Chondrocyte (in vitro differentiated cells): ENCODE data around the gene SPON1. TPM values are rescaled to one million over a fixed set of nuclear protein-coding genes. Genes with fewer than 3 reads are reported as not detected.
"Not testable (repeated sequence)": the region's sequence is repeated elsewhere in the genome, so short reads cannot be mapped to it uniquely, and the experiment has no call there.

Experiments used
- DNase-seq: peaks from one replicate; pipeline ENCODE4 v3.0.0; 2021; ENCODE audit warnings: mixed read lengths, low spot score
- H3K27ac Mint-ChIP-seq: one replicate; pipeline ENCODE4 v1.8.0; 2021; ENCODE audit warnings: mild to moderate bottlenecking, moderate library complexity, mixed read lengths; ENCODE audit not compliant: unreplicated experiment
- H3K27me3 Mint-ChIP-seq: 2 replicates; pipeline ENCODE4 v1.8.0; 2021; ENCODE audit warnings: low read depth, mixed read lengths
- H3K36me3 Mint-ChIP-seq: 2 replicates; pipeline ENCODE4 v1.8.0; 2021; ENCODE audit warnings: low read depth, mixed read lengths
- H3K4me1 Mint-ChIP-seq: 2 replicates; pipeline ENCODE4 v1.8.0; 2021; ENCODE audit warnings: low read depth, mild to moderate bottlenecking, mixed read lengths
- H3K4me3 Mint-ChIP-seq: one replicate; pipeline ENCODE4 v1.8.0; 2021; ENCODE audit warnings: mild to moderate bottlenecking, moderate library complexity, mixed read lengths; ENCODE audit not compliant: unreplicated experiment
- H3K9me3 Mint-ChIP-seq: 2 replicates; pipeline ENCODE4 v1.8.0; 2021; ENCODE audit warnings: low read depth, mixed read lengths
- CTCF ChIP-seq: fragments of 200-600 bp; sonication (generic); IDR thresholded peaks from 2 replicates; pipeline ENCODE4 v1.5.0; 2021; ENCODE audit warnings: antibody characterized with exemption, mild to moderate bottlenecking, moderate library complexity
- total RNA-seq: library from RNA; stranded (reverse); gene quantifications from 3 replicates; pipeline ENCODE4 v1.2.1, GENCODE V29; 2021

The SPON1 gene
- total RNA-seq, 1 donor from 2014 or later = 0.10 TPM

- no peaks in the 10 kb centered on the region for H3K27me3 Mint-ChIP-seq
- no peak overlapping the region for H3K4me3 Mint-ChIP-seq
- no peak overlapping the region for H3K27ac Mint-ChIP-seq
- H3K9me3 Mint-ChIP-seq = peaks cover 4% of the 10 kb centered on the region
- no peak for DNase-seq
- peaks cover 20% of the 10 kb centered on the region for H3K36me3 Mint-ChIP-seq
- H3K4me1 Mint-ChIP-seq = peaks cover 43% of the 10 kb centered on the region
- TF ChIP-seq CTCF = no peak
These were observed 307.4 kb downstream of the SPON1 start for GRCh38 chr11:14269692-14270573.

GRCh38 chr11:14270690-14271542, 308.4 kb downstream of the SPON1 start:
- peaks cover 14% of the 10 kb centered on the region for H3K36me3 Mint-ChIP-seq

GRCh38 chr11:14273895-14274294, 311.4 kb downstream of the SPON1 start:
- H3K4me3 Mint-ChIP-seq = no peak overlapping the region
- no peak for TF ChIP-seq CTCF
- peaks cover 48% of the 10 kb centered on the region for H3K4me1 Mint-ChIP-seq
- peak overlapping the region; percentile 9 for H3K27ac Mint-ChIP-seq
- no peaks in the 10 kb centered on the region for H3K9me3 Mint-ChIP-seq
- DNase-seq = no peak
- peaks cover 12% of the 10 kb centered on the region for H3K36me3 Mint-ChIP-seq
- no peaks in the 10 kb centered on the region for H3K27me3 Mint-ChIP-seq

More at GRCh38 chr11:14270690-14271542, 308.4 kb downstream of the SPON1 start:
- Mint-ChIP-seq H3K27ac (peak overlapping the region; percentile 6), H3K9me3 (peaks cover 4% of the 10 kb centered on the region), H3K4me1 (peaks cover 52% of the 10 kb centered on the region), H3K4me3 (no peak overlapping the region), H3K27me3 (no peaks in the 10 kb centered on the region)
- TF ChIP-seq CTCF = no peak
- DNase-seq = no peak

- peaks cover 59% of the 10 kb centered on the region for H3K4me1 Mint-ChIP-seq
- H3K4me3 Mint-ChIP-seq = no peak overlapping the region
- peak overlapping the region; percentile 84 for H3K27ac Mint-ChIP-seq
- H3K27me3 Mint-ChIP-seq = no peaks in the 10 kb centered on the region
- no peak for DNase-seq
- no peak for TF ChIP-seq CTCF
- H3K9me3 Mint-ChIP-seq = no peaks in the 10 kb centered on the region
- H3K36me3 Mint-ChIP-seq = peaks cover 14% of the 10 kb centered on the region
These were observed 312.6 kb downstream of the SPON1 start for GRCh38 chr11:14275076-14275475.

- H3K27me3 Mint-ChIP-seq, H3K4me3 Mint-ChIP-seq, DNase-seq, H3K9me3 Mint-ChIP-seq: not testable (repeated sequence)
- Mint-ChIP-seq H3K36me3 (peaks cover 11% of the 10 kb centered on the region), H3K4me1 (peaks cover 46% of the 10 kb centered on the region), H3K27ac (peak overlapping the region; percentile 27)
These were observed 316.3 kb downstream of the SPON1 start for GRCh38 chr11:14278869-14279268.
